SK-N-MC (cell line): ENCODE data around the gene SOX10.

Experiments used
- EZH2 ChIP-seq: fragments of 200-600 bp; sonication (generic); IDR thresholded peaks from one replicate; pipeline ENCODE4 v1.6.1; 2017; ENCODE audit warnings: antibody characterized with exemption
- FOXP2 ChIP-seq: optimal IDR thresholded peaks from 2 replicates; pipeline ENCODE3; 2011; ENCODE audit warnings: mild to moderate bottlenecking, moderate library complexity; ENCODE audit not compliant: insufficient read depth; ENCODE audit errors: extremely low read length, control extremely low read depth
- POLR2AphosphoS5 ChIP-seq: IDR thresholded peaks from 2 replicates; pipeline ENCODE4 v1.6.1; 2012; ENCODE audit warnings: mild to moderate bottlenecking, low read depth, low read length, borderline replicate concordance

DNA sequence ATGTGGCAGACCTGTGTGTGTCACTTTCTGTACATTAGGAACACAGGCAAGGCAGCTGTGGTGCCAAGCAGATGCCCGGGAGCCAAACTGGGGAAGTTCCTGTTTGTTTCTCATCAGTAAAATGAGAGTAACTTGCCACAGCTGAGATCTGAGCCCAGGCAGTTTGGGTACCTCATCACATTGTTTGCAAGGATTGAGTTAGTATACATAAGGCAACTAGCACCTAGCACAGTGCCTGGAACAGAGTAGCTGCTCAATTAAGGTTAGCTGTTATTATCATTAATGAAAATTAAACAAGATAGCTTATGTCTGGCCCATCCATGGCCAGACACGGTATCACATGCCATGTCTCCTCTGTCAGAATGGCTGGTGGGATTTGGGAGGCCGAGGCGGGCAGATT is 7.8 kb downstream of the SOX10 start:
- no peak for TF ChIP-seq POLR2AphosphoS5
- TF ChIP-seq EZH2: no peak
- TF ChIP-seq FOXP2: no peak
